ENCODE data around the gene DAB1.

DNA sequence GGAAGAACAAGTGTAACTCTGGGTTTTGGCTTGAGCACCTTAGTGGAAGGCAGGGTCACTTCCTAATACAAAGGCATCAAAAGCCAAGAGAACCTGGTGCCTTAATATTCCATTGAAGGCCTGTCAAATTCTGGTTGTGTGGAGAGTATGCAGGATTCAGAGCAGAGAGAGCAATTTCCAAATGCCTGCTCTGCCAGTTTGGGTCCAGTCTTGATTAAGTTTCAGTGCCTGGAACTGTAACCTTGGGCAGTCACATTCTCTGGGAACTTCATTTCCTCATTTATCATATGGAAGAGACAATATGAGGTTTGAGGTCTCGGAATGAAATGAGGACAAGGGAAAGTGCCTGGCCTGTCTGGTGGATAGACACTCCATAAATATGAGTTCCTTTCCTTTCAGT lies 260.1 kb downstream of the DAB1 start:
- TF ChIP-seq, protein P1, sequence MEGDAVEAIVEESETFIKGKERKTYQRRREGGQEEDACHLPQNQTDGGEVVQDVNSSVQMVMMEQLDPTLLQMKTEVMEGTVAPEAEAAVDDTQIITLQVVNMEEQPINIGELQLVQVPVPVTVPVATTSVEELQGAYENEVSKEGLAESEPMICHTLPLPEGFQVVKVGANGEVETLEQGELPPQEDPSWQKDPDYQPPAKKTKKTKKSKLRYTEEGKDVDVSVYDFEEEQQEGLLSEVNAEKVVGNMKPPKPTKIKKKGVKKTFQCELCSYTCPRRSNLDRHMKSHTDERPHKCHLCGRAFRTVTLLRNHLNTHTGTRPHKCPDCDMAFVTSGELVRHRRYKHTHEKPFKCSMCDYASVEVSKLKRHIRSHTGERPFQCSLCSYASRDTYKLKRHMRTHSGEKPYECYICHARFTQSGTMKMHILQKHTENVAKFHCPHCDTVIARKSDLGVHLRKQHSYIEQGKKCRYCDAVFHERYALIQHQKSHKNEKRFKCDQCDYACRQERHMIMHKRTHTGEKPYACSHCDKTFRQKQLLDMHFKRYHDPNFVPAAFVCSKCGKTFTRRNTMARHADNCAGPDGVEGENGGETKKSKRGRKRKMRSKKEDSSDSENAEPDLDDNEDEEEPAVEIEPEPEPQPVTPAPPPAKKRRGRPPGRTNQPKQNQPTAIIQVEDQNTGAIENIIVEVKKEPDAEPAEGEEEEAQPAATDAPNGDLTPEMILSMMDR (conservative IDR thresholded peaks at IDR 0.05 in 1 of 2, IDR thresholded peaks at IDR 0.05 in 1 of 2; ENCODE audit: extremely low read depth in 1 of 2, insufficient read depth in 1 of 2, low read depth in 1 of 2, low read length in 2 of 2), result no peak
- no peak for TF ChIP-seq EZH2 (IDR thresholded peaks at IDR 0.05; ENCODE audit: borderline replicate concordance, low read length)
